SK-N-MC (cell line): ENCODE results near the gene MRC1.
"Not testable (repeated sequence)": the region's sequence is repeated elsewhere in the genome, so short reads cannot be mapped to it uniquely, and the experiment has no call there.

Experiments used
- EZH2 ChIP-seq: fragments of 200-600 bp; sonication (generic); IDR thresholded peaks from one replicate; pipeline ENCODE4 v1.6.1; 2017; ENCODE audit warnings: antibody characterized with exemption
- POLR2AphosphoS5 ChIP-seq: IDR thresholded peaks from 2 replicates; pipeline ENCODE4 v1.6.1; 2012; ENCODE audit warnings: mild to moderate bottlenecking, low read depth, low read length, borderline replicate concordance

DNA sequence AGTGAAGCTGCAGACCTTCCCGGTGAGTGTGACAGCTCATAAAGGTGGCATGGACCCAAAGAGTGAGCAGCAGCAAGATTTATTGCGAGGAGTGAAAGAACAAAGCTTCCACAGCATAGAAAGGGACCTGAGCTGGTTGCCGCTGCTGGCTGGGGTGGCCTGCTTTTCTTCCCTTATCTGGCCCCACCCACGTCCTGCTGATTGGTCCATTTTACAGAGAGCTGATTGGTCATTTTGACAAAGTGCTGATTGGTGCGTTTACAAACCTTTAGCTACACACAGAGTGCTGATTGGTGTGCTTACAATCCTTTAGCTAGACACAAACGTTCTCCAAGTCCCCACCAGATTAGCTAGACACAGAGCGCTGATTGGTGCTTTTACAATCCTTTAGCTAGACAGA lies 141.1 kb downstream of the MRC1 start:
- not testable (repeated sequence) for TF ChIP-seq EZH2, POLR2AphosphoS5
